ENCODE measurements around the gene GABRB3.

Gene GABRB3

GRCh38 chr15:26630857-26631256, 142.0 kb downstream of the GABRB3 start:
- TF ChIP-seq CTCF (IDR thresholded peaks at IDR 0.05; ENCODE audit: low read depth, low read length, poor library complexity, severe bottlenecking) (no peak), EZH2phosphoT487 (IDR thresholded peaks at IDR 0.05; ENCODE audit: borderline replicate concordance, low read length) (no peak)
- H3K27me3 ChIP-seq (ENCODE audit: control insufficient read depth, low read length): no peaks in the 10 kb centered on the region
- no peaks in the 10 kb centered on the region for H3K4me1 ChIP-seq (ENCODE audit: control insufficient read depth, low read length)
- no peak overlapping the region for H3K4me3 ChIP-seq (ENCODE audit: low read length)
- H4K20me1 ChIP-seq (ENCODE audit: control insufficient read depth, insufficient read depth, low read depth, low read length): no peaks in the 10 kb centered on the region
- no peaks in the 10 kb centered on the region for H3K36me3 ChIP-seq (ENCODE audit: control insufficient read depth, low read length)
- no peaks in the 10 kb centered on the region for H3F3A ChIP-seq (ENCODE audit: control insufficient read depth, insufficient read depth)
- H3K9me2 ChIP-seq (replicated peaks; ENCODE audit: control insufficient read depth, low read length): no peaks in the 10 kb centered on the region
- no peak overlapping the region for H3K27ac ChIP-seq (ENCODE audit: low read depth, low read length)
- H3K79me2 ChIP-seq (ENCODE audit: control insufficient read depth, low read length): no peaks in the 10 kb centered on the region
- H3K4me2 ChIP-seq (ENCODE audit: low read length): no peak overlapping the region
- H3K9me3 ChIP-seq (ENCODE audit: control insufficient read depth, insufficient read depth, low read length): peaks cover 18% of the 10 kb centered on the region; the same call in 1 of the 2 replicates

- Histone ChIP-seq H3K4me3 (ENCODE audit: low read length) (no peak overlapping the region), H3K4me2 (ENCODE audit: low read length) (no peak overlapping the region), H3K9me3 (ENCODE audit: control insufficient read depth, insufficient read depth, low read length) (peaks cover 28% of the 10 kb centered on the region; the same call in 1 of the 2 replicates), H3K27me3 (ENCODE audit: control insufficient read depth, low read length) (no peaks in the 10 kb centered on the region), H3K27ac (ENCODE audit: low read depth, low read length) (no peak overlapping the region), H3K36me3 (ENCODE audit: control insufficient read depth, low read length) (no peaks in the 10 kb centered on the region), H3K79me2 (ENCODE audit: control insufficient read depth, low read length) (no peaks in the 10 kb centered on the region), H4K20me1 (ENCODE audit: control insufficient read depth, insufficient read depth, low read depth, low read length) (no peaks in the 10 kb centered on the region), H3K4me1 (ENCODE audit: control insufficient read depth, low read length) (no peaks in the 10 kb centered on the region), H3K9me2 (replicated peaks; ENCODE audit: control insufficient read depth, low read length) (no peaks in the 10 kb centered on the region), H3F3A (ENCODE audit: control insufficient read depth, insufficient read depth) (no peaks in the 10 kb centered on the region)
- TF ChIP-seq EZH2phosphoT487 (IDR thresholded peaks at IDR 0.05; ENCODE audit: borderline replicate concordance, low read length) (no peak), CTCF (IDR thresholded peaks at IDR 0.05; ENCODE audit: low read depth, low read length, poor library complexity, severe bottlenecking) (no peak)
Measured at GRCh38 chr15:26628879-26629529, 143.9 kb downstream of the GABRB3 start.

DNA sequence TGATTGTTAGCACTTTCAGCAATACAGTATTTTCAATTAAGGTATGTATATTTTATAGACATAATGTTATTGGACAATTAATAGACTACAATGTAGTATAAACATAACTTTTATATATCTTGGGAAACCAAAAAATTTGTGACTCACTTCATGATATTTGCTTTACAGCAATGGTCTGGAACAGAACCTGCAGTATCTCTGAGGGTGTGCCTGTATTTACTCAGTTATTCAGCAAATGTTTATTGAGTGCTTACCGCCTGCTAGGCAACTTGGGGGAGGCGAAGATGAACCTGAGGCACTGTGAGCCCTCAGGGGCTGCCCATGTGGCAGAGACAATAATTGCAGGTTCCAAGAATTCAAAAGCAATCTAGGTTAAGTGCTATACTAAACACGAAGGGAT, 144.8 kb downstream of the GABRB3 start:
- H3K36me3 ChIP-seq (ENCODE audit: control insufficient read depth, low read length): no peaks in the 10 kb centered on the region
- no peaks in the 10 kb centered on the region for H3K4me1 ChIP-seq (ENCODE audit: control insufficient read depth, low read length)
- no peaks in the 10 kb centered on the region for H3F3A ChIP-seq (ENCODE audit: control insufficient read depth, insufficient read depth)
- H3K9me3 ChIP-seq (ENCODE audit: control insufficient read depth, insufficient read depth, low read length): peaks cover 34% of the 10 kb centered on the region; the same call in 1 of the 2 replicates
- H3K27me3 ChIP-seq (ENCODE audit: control insufficient read depth, low read length): no peaks in the 10 kb centered on the region
- no peaks in the 10 kb centered on the region for H3K9me2 ChIP-seq (replicated peaks; ENCODE audit: control insufficient read depth, low read length)
- no peak overlapping the region for H3K27ac ChIP-seq (ENCODE audit: low read depth, low read length)
- H3K4me2 ChIP-seq (ENCODE audit: low read length): no peak overlapping the region
- no peak for TF ChIP-seq EZH2phosphoT487 (IDR thresholded peaks at IDR 0.05; ENCODE audit: borderline replicate concordance, low read length)
- no peak for TF ChIP-seq CTCF (IDR thresholded peaks at IDR 0.05; ENCODE audit: low read depth, low read length, poor library complexity, severe bottlenecking)
- no peaks in the 10 kb centered on the region for H4K20me1 ChIP-seq (ENCODE audit: control insufficient read depth, insufficient read depth, low read depth, low read length)
- no peaks in the 10 kb centered on the region for H3K79me2 ChIP-seq (ENCODE audit: control insufficient read depth, low read length)
- H3K4me3 ChIP-seq (ENCODE audit: low read length): no peak overlapping the region

All from DOHH2 (cell line).